Inflammatory macrophage (primary cell): ENCODE results near the gene RNF2.
"Not testable (repeated sequence)": the region's sequence is repeated elsewhere in the genome, so short reads cannot be mapped to it uniquely, and the experiment has no call there.

ENCODE experiments used
- DNase-seq, 2 donors: peaks; one replicate each; pipeline ENCODE4 v3.0.0-alpha.2; 2020 to 2022
- total RNA-seq, 18 experiments: gene quantifications; one replicate each; lab custom pipeline; 2026; ENCODE audit warnings: mixed read lengths in 6 of 18, inconsistent platforms in 2 of 18; lab: John Stamatoyannopoulos, UW

RNF2 gene
- total RNA-seq = 7.7 to 42.0 (median 25.7) reads per million in 18 experiments

- peak; percentile 80 to 88 for DNase-seq
Observed at GRCh38 chr1:185044981-185045813, at the start of gene RNF2. Gene RNF2, plus strand, starts transcription at chr1:185045558. Its CDS starts 41,996 bp downstream, at chr1:185087554.

- DNase-seq = not testable (repeated sequence)
Observed at GRCh38 chr1:184999974-185000373, 45.4 kb upstream of the RNF2 start.

GRCh38 chr1:185001312-185001880 is 44.0 kb upstream of the RNF2 start:
- DNase-seq = not testable (repeated sequence)

- no peak for DNase-seq
Observed at GRCh38 chr1:185008838-185009237, 36.5 kb upstream of the RNF2 start.

- DNase-seq = no peak
Observed at GRCh38 chr1:185010361-185010760, 35.0 kb upstream of the RNF2 start.

GRCh38 chr1:185014941-185015340 is 30.4 kb upstream of the RNF2 start:
- DNase-seq = peak; percentile 26 to 48

- no peak for DNase-seq
Observed at GRCh38 chr1:185015631-185016030, 29.7 kb upstream of the RNF2 start.

- DNase-seq = peak; percentile 5 to 29
Observed at GRCh38 chr1:185016880-185017279, 28.5 kb upstream of the RNF2 start.

- peak; percentile 76 to 80 for DNase-seq
Observed at GRCh38 chr1:185017338-185017737, 28.0 kb upstream of the RNF2 start.

- DNase-seq = no peak
Observed at GRCh38 chr1:185017966-185018365, 27.4 kb upstream of the RNF2 start.

- DNase-seq = no peak
Observed at GRCh38 chr1:185027252-185027882, 18.0 kb upstream of the RNF2 start.

GRCh38 chr1:185033686-185034085 is 11.7 kb upstream of the RNF2 start:
- DNase-seq = no peak

- no peak for DNase-seq
Observed at GRCh38 chr1:185035258-185035657, 10.1 kb upstream of the RNF2 start.

GRCh38 chr1:185038813-185039376 is 6.5 kb upstream of the RNF2 start:
- no peak for DNase-seq

- DNase-seq = no peak
Observed at GRCh38 chr1:185039726-185040407, 5.5 kb upstream of the RNF2 start.

- DNase-seq = no peak
Observed at GRCh38 chr1:185040408-185040735, 5.0 kb upstream of the RNF2 start.

- DNase-seq = no peak
Observed at GRCh38 chr1:185041742-185042141, 3.6 kb upstream of the RNF2 start.

GRCh38 chr1:185042737-185043136 is 2.6 kb upstream of the RNF2 start:
- peak in 1 of 2 donors; percentile 16 for DNase-seq

GRCh38 chr1:185044387-185044786 is 971 bp upstream of the RNF2 start:
- no peak for DNase-seq

GRCh38 chr1:185045814-185046492 is 595 bp downstream of the RNF2 start:
- peak in 1 of 2 donors; percentile 20 for DNase-seq

GRCh38 chr1:185046668-185047067 is 1.3 kb downstream of the RNF2 start:
- DNase-seq = no peak

- DNase-seq = no peak
Observed at GRCh38 chr1:185049670-185050069, 4.3 kb downstream of the RNF2 start.
